ENCODE results near the gene WDPCP. TPM values are rescaled to one million over a fixed set of nuclear protein-coding genes. Genes with fewer than 3 reads are reported as not detected.

Gene WDPCP
- total and polyA plus RNA-seq, 2 of the 8 experiments (the other 6 are each of a cell fraction or from before 2014, with no cell fraction given), result 9.3 to 25.8 TPM

- Histone ChIP-seq H3K36me3 (ENCODE audit: control insufficient read depth in 2 of 4, insufficient read depth in 4 of 4, low read length in 3 of 4) (peaks cover 0 to 2% (median under 1%) of the 10 kb centered on the region in 4 experiments; a peak in 1 of 8 replicates), H2AFZ (ENCODE audit: low read length) (no peak overlapping the region), H3K79me1 (ENCODE audit: low read depth, low read length) (no peaks in the 10 kb centered on the region), H3K4me3 (ENCODE audit: extremely low read depth in 1 of 4, insufficient read depth in 2 of 4, low read depth in 3 of 4, low read length in 4 of 4) (peak overlapping the region in 1 of 4 experiments; percentile 15; a peak in 1 of 8 replicates), H3K27ac (ENCODE audit: low read depth, low read length) (0 out of 2 replicates have a peak overlapping the region, but pooled peaks have one; percentile 9), H2BK15ac (ENCODE audit: low read length) (no peak overlapping the region), H2BK12ac (ENCODE audit: low read depth, low read length) (no peak overlapping the region), H2BK5ac (ENCODE audit: low read depth, low read length) (no peak overlapping the region), H3K56ac (replicated peaks; ENCODE audit: insufficient read length, low read depth, low read length) (no peak overlapping the region), H3K9ac (replicated peaks in 1 of 4; ENCODE audit: extremely low read depth in 1 of 4, low read depth in 3 of 4, low read length in 3 of 4) (no peak overlapping the region), H2AK5ac (ENCODE audit: low read depth, low read length) (no peak overlapping the region), H3K4me2 (ENCODE audit: insufficient read depth in 1 of 2, low read depth in 2 of 2, low read length in 2 of 2) (no peak overlapping the region), H3K9me3 (ENCODE audit: insufficient read depth in 2 of 2, low read depth in 1 of 2, low read length in 1 of 2) (peaks cover 2 to 4% of the 10 kb centered on the region in 2 experiments; a peak in 2 of 4 replicates), H4K5ac (ENCODE audit: insufficient read length, low read depth, low read length) (no peak overlapping the region), H4K8ac (ENCODE audit: extremely low read depth, insufficient read depth, low read length) (no peak overlapping the region), H3K4me1 (replicated peaks in 1 of 4; ENCODE audit: control insufficient read depth in 3 of 4, insufficient read depth in 4 of 4, low read length in 3 of 4) (peaks cover 0 to 4% (median 0%) of the 10 kb centered on the region in 4 experiments; a peak in 1 of 7 replicates), H4K20me1 (replicated peaks in 1 of 2; ENCODE audit: control insufficient read depth in 1 of 2, insufficient read depth in 2 of 2, low read length in 2 of 2) (no peaks in the 10 kb centered on the region), H3K18ac (ENCODE audit: extremely low read depth, low read length) (no peak overlapping the region; the same call in 1 of the 2 replicates), H3K14ac (ENCODE audit: insufficient read length) (no peak overlapping the region), H2BK120ac (replicated peaks; ENCODE audit: low read depth, low read length) (no peak overlapping the region), H3K23me2 (ENCODE audit: low read depth, low read length) (no peaks in the 10 kb centered on the region), H3K23ac (ENCODE audit: insufficient read length) (no peak overlapping the region), H2BK20ac (ENCODE audit: low read length) (no peak overlapping the region), H3K79me2 (ENCODE audit: control insufficient read depth in 1 of 2, insufficient read depth in 2 of 2, low read length in 2 of 2) (peaks cover 0 to 32% of the 10 kb centered on the region in 2 experiments; a peak in 2 of 4 replicates), H3K27me3 (replicated peaks in 1 of 4; ENCODE audit: control insufficient read depth in 3 of 4, extremely low read depth in 1 of 4, insufficient read depth in 3 of 4, low read length in 3 of 4) (no peaks in the 10 kb centered on the region), H3K4ac (replicated peaks; ENCODE audit: insufficient read length, low read depth, low read length) (no peak overlapping the region), H4K91ac (replicated peaks; ENCODE audit: insufficient read length, low read length) (no peak overlapping the region)
- ChIA-PET CTCF (ENCODE audit: partially characterized antibody) (no interaction called here), POLR2A (ENCODE audit: partially characterized antibody) (interaction anchor here (1.3 kb wide), 1 partner anchor 33 kb away, joined by 4 read pairs; the partner anchor contains the start of genes MDH1 and WDPCP)
- DNase-seq (ENCODE audit: low read depth in 1 of 2, low spot score in 2 of 2) (no peak), FAIRE-seq (no peak)
- peak; percentile 46; the same call in 1 of the 2 replicates for TF ChIP-seq SP1 (IDR thresholded peaks at IDR 0.05; ENCODE audit: low read depth, low read length)
- no peak for TF ChIP-seq GTF2F1 (IDR thresholded peaks at IDR 0.05; ENCODE audit: borderline replicate concordance, low read depth, low read length)
- TF ChIP-seq CEBPB (IDR thresholded peaks at IDR 0.05; ENCODE audit: low read depth, low read length), result no peak
- no peak for TF ChIP-seq RAD21 (IDR thresholded peaks at IDR 0.05 in 1 of 2, conservative IDR thresholded peaks at IDR 0.05 in 1 of 2; ENCODE audit: low read depth in 2 of 2, low read length in 2 of 2)
- TF ChIP-seq ASH2L (IDR thresholded peaks at IDR 0.05; ENCODE audit: low read length), result peak; percentile 26
- no peak for TF ChIP-seq RNF2 (IDR thresholded peaks at IDR 0.05; ENCODE audit: borderline replicate concordance, low read depth, low read length, missing control alignments, poor library complexity, severe bottlenecking)
- WGBS, 2 experiments (ENCODE audit: extremely low coverage in 1 of 2, insufficient coverage in 1 of 2, insufficient read length in 1 of 2, insufficient replicate concordance in 2 of 2, low coverage in 1 of 2, low lambda C conversion rate in 2 of 2, missing lambda C conversion rate in 1 of 2), result 91% methylated on average over 3 of the region's 3 CpGs; no CpG with 5 or more reads in 1 of the 2 experiments
These were observed 32.3 kb downstream of the WDPCP start for GRCh38 chr2:63555931-63556330.
